ENCODE measurements around the gene STAG3. TPM values are rescaled to one million over a fixed set of nuclear protein-coding genes. Genes with fewer than 3 reads are reported as not detected.
"Not testable (repeated sequence)": the region's sequence is repeated elsewhere in the genome, so short reads cannot be mapped to it uniquely, and the experiment has no call there.

STAG3 gene
- total RNA-seq, 1 donor from 2014 or later = 1.9 TPM

DNA sequence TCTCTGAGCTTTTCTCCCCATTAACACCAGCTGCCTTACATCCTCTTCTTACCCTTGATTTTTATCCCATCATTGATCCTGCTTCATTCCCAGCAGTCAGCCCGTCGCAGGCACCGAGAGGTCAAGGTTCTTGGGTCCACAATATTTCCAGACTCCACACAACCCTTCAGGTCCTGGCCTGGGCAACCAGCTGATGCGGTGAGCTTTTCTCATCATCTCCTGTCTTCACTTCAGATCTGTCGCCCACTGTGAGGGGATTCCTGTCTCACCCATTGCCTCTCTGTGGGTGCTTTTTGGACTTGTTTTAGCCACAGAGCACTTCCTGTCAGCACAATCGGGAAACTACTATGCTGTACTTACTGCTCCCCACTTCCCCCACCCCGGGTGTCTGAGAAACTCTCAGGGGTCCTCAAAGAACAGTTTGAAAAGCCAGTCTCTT, 33.6 kb downstream of the STAG3 start:
- Mint-ChIP-seq H3K4me3 (no peak overlapping the region), H3K27ac (ENCODE audit: unreplicated experiment) (no peak overlapping the region), H3K27me3 (ENCODE audit: low read depth) (no peaks in the 10 kb centered on the region), H3K4me1 (peaks cover 19% of the 10 kb centered on the region), H3K9me3 (no peaks in the 10 kb centered on the region), H3K36me3 (ENCODE audit: low read depth) (no peaks in the 10 kb centered on the region)
- no peak for DNase-seq (ENCODE audit: low read depth, low spot score)
- TF ChIP-seq CTCF (conservative IDR thresholded peaks at IDR 0.05) = no peak

DNA sequence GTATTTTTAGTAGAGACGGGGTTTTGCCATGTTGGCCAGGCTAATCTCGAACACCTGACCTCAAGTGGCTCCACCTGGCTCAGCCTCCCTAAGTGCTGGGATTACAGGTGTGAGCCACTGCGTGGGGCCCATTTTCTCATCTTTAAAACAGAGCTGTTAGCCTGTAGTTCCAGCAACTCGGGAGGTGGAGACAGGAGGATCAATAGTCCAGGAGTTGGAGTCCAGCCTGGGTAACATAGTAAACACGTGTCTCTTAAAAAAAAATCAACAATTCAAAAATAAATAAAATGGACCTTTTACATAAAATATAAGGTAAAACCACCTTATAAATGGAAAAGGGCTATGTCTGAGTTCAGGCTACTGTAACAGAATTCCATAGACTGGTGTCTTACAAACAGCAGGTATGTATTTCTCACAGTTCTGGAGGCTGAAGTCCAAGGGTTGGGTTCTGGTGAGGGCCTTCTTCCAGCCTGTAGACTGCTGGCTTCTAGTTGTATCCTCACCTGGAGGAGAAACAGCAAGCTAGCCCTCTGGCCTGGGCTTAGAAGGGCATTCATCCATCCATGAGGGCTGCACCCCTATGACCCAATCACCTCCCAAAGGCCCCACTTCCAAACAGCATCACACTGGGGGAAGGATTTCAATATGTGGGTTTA, 35.0 kb downstream of the STAG3 start:
- H3K36me3 Mint-ChIP-seq (ENCODE audit: low read depth) = no peaks in the 10 kb centered on the region
- DNase-seq (ENCODE audit: low read depth, low spot score) = no peak
- H3K9me3 Mint-ChIP-seq = no peaks in the 10 kb centered on the region
- H3K27me3 Mint-ChIP-seq (ENCODE audit: low read depth) = no peaks in the 10 kb centered on the region
- no peak overlapping the region for H3K27ac Mint-ChIP-seq (ENCODE audit: unreplicated experiment)
- peaks cover 23% of the 10 kb centered on the region for H3K4me1 Mint-ChIP-seq
- no peak for TF ChIP-seq CTCF (conservative IDR thresholded peaks at IDR 0.05)
- H3K4me3 Mint-ChIP-seq = no peak overlapping the region

DNA sequence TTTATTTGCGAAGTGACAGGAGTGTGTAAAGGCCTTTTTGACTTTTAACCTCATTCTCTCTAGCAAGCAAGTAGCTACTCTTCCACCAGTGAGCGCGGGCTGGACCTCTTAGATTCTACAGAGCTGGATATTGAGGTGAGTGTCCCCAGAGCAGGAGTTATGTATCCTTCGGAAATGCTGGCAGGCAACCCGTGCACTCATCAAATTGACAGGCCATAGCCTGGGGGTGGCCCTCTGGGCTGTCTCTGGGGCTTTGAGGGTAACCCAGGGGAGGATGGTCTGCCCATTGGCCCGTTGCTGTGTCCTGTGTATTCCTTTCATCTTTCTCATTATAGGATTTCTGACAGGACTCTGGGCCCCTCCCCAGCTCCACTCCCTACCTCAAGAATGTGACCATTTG, 36.0 kb downstream of the STAG3 start:
- Mint-ChIP-seq H3K4me1 (peaks cover 17% of the 10 kb centered on the region), H3K27ac (ENCODE audit: unreplicated experiment) (no peak overlapping the region), H3K36me3 (ENCODE audit: low read depth) (no peaks in the 10 kb centered on the region), H3K9me3 (no peaks in the 10 kb centered on the region), H3K4me3 (peak overlapping the region; percentile 7), H3K27me3 (ENCODE audit: low read depth) (no peaks in the 10 kb centered on the region)
- no peak for DNase-seq (ENCODE audit: low read depth, low spot score)
- no peak for TF ChIP-seq CTCF (conservative IDR thresholded peaks at IDR 0.05)

DNA sequence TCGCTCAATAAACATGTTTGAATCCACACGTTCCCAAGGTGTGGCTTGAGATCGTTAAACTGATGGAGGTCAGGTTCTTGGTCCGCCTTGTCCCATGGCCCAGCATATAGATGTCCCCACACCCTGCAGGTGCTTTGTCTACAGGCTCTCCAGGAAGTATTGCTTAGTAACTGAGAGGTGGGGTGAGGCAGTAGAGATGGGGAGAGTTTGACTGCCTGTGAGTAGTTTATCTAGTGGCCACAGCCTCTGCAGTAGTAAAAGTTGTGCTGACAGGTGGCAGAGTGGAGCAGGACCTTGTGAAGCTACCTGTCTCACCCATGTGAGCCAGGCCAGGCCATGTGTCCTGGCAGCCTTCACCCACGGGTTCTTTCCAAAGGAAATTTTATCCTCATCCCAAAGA, 36.6 kb downstream of the STAG3 start:
- DNase-seq (ENCODE audit: low read depth, low spot score); H3K36me3 Mint-ChIP-seq (ENCODE audit: low read depth); H3K27ac Mint-ChIP-seq (ENCODE audit: unreplicated experiment); H3K4me3 Mint-ChIP-seq; H3K27me3 Mint-ChIP-seq (ENCODE audit: low read depth); H3K9me3 Mint-ChIP-seq: not testable (repeated sequence)
- peaks cover 16% of the 10 kb centered on the region for H3K4me1 Mint-ChIP-seq

DNA sequence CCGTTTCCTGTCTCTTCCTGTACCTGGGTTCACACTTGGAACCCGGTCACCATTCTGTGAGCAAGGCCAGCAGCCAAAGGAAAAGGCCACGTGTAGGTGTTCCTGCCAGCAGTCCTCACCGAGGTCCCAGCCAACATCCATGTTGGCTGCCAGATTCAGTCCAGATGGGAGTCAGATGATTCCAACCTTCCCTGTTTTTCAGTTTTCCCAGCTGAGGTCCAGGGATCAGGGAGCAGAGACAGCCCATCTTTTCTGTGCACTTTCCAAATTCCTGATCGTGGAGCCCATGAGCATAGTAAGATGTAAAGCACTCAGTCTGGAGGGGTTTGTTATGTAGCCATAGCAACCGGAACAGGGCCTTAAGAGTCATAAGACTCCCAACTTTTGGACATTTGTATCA, 38.2 kb downstream of the STAG3 start:
- no peaks in the 10 kb centered on the region for H3K9me3 Mint-ChIP-seq
- H3K36me3 Mint-ChIP-seq (ENCODE audit: low read depth) = no peaks in the 10 kb centered on the region
- no peak overlapping the region for H3K27ac Mint-ChIP-seq (ENCODE audit: unreplicated experiment)
- DNase-seq (ENCODE audit: low read depth, low spot score) = no peak
- no peaks in the 10 kb centered on the region for H3K27me3 Mint-ChIP-seq (ENCODE audit: low read depth)
- no peak overlapping the region for H3K4me3 Mint-ChIP-seq
- no peak for TF ChIP-seq CTCF (conservative IDR thresholded peaks at IDR 0.05)
- H3K4me1 Mint-ChIP-seq = peaks cover 16% of the 10 kb centered on the region

GRCh38 chr7:100217934-100218333, 40.2 kb downstream of the STAG3 start:
- TF ChIP-seq CTCF (conservative IDR thresholded peaks at IDR 0.05) = peak; percentile 67
- H3K27ac Mint-ChIP-seq (ENCODE audit: unreplicated experiment); H3K36me3 Mint-ChIP-seq (ENCODE audit: low read depth); H3K4me3 Mint-ChIP-seq; H3K27me3 Mint-ChIP-seq (ENCODE audit: low read depth); H3K9me3 Mint-ChIP-seq: not testable (repeated sequence)
- peaks cover 12% of the 10 kb centered on the region for H3K4me1 Mint-ChIP-seq
- DNase-seq (ENCODE audit: low read depth, low spot score) = peak; percentile 91

Data from neural crest cell (in vitro differentiated cells).